Cerebellar nuclear complex (tissue), 1 donor: ENCODE data around the gene DPYD.

Source experiments
- DNase-seq, 2 experiments: peaks; one replicate each; lab custom pipeline; 2025; lab: John Stamatoyannopoulos, UW

DPYD gene

DNA sequence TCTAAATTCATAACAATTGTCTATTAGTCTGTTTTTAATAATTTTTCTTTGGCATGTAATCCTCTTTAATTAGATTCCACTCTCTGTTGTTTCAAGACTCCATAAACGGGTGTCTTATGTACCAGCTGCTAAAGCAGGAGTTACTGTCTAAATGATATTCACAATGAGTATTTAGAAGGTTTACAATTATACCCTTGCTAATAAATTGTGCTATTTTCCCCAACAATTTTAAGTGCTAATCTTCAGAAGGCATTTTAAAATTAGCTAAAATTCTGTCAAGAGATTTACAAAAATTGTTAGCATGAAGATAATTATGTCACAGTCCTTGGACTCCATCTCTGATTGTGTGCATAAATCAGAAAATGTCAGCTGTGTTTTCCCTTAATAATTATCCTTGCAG, 83.7 kb downstream of the DPYD start:
- no peak for DNase-seq

- no peak for DNase-seq
Observed at GRCh38 chr1:97834899-97835298, 85.9 kb downstream of the DPYD start.

DNA sequence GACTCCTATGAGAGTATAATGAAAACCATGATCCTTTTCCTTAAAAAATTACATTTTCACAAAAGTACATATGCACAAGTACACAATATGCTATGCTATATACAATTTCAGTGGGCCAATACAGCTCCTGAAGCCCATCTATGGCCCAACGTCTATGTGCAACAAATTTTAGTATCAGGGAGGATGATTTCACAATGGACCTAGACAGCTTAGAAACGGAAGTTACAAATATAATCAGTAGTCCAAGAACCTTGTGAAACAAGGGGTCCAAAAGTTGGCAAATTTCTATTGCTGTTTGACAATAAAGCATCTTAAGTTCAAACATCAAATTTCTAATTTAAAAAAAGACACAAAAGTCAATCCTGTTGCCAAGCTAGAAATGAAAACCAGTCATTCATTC, 87.0 kb downstream of the DPYD start:
- no peak for DNase-seq

DNA sequence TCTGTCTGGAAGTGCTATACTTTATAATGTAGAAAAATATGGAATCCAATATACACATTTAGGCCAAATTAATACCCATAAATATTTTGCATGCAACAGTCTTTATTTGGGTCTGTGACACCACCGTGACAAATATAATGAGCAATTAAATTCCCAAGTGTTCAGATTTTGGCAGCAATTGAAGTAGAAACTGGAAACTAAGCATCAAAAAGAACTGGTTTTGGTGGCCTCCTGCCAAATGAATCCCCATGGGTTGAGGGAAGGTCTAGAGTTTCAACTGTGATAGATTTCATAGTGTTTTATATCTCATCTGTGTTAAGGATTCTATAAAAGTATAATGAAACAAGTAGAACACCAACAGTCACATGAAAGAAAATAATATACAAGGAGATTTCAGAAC, 88.4 kb downstream of the DPYD start:
- no peak for DNase-seq

DNA sequence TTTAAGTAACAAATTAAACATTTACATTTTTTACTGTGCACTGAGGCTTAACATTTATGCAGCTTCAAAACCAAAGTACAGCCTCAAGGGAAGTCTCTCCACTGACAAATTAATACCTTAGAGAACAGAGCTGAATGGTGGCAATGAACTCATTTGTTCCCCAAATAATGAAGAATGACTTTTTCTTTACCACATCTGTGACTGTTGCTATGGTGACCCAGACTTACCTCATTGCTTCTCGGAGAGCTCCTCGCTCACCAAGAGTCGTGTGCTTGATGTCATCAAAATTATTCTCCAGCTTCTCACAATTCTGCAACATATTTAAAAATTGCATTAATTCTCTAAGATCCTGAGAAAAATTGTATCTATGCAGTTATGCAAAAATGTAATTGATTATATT, 92.9 kb downstream of the DPYD start:
- no peak for DNase-seq

GRCh38 chr1:97826820-97827219, 94.0 kb downstream of the DPYD start:
- no peak for DNase-seq

GRCh38 chr1:97824624-97825023, 96.2 kb downstream of the DPYD start:
- no peak for DNase-seq

GRCh38 chr1:97824200-97824599, 96.6 kb downstream of the DPYD start:
- DNase-seq = no peak

DNA sequence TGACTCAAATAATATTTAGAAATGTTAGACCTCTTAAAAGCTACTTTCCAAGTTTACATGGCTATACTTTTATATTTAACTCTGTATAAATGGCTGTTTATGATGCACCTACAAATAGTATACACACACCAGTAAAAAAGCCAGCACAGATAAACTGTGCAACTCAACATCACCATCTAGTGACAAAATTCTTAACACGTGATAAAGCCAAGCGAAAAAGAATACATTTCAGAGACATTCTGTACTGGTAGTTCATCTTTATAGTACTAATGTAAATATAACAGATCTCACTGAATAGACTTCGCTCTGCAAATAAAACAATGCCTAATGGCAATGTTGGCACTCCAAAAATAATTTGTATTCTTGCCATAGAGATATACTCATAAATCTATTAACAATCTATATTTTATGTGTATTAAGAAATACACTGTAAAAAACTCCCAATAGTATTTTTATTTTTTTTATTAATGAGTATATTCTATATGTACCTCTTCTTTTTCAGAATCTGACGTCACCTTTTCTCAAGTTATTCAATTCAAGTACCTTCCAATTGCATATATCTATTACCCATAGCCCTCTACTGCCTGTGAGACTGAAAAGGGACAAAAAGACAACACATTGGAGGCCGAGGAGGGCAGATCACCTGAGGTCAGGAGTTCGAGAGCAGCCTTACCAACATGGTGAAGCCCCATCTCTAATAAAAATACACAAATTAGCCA, 100.2 kb downstream of the DPYD start:
- no peak for DNase-seq

GRCh38 chr1:97816927-97817326, 103.9 kb downstream of the DPYD start:
- DNase-seq = no peak

DNA sequence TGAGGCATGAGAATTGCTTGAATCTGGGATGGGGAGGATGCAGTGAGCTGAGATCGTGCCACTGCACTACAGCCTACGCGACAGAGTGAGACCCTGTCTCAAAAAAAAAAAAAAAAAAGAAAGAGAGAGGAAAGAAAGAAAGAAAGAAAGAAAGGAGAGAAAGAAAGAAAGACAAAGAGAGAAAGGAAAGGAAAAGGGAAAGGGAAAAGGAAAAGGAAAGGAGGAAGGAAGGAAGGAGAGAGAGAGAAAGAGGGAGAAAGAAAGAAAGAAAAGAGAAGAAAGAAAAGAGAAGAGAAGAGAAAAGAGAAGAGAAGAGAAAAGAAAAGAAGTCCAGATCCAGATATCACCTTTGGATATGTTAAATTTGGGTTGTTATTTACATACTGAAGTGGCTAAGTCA, 106.0 kb downstream of the DPYD start:
- DNase-seq = no peak

DNA sequence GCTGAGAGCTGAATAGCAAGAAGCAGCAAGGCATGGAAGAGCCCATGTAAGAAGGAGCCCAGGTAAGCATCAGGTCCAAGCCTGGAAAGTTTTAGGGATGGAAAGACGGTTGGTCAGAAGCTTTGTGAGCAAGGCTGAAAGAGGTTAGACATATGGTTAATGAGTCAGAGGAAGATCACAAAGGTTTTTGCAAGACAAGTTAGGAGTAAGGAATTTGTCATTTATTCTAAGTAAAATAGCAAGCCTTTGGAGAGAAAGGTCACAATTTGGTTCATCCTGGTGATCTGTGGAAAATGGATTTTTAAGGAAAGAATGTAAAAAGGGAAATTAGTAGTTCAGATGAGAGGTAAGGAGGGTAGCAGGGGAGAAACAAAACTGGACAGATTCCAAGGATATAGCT, 106.7 kb downstream of the DPYD start:
- no peak for DNase-seq

DNA sequence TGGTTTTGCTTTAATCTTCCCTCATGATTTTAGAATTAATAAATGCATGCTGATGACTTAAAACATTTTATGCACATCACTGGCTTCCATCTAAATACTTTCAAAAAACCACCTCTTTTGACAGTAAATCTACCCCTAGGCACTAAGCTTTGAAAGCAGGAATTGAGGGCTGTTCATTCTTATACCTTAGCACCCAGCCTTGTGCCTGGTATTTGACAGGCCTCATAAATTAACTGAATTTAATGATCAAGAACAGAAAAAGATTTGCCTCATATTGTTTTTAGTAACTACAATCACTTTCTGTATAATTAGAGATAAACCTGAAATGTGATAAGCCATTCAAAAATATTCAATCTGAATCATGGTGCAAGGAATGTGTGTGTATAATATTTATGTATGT, 108.8 kb downstream of the DPYD start:
- DNase-seq = no peak

DNA sequence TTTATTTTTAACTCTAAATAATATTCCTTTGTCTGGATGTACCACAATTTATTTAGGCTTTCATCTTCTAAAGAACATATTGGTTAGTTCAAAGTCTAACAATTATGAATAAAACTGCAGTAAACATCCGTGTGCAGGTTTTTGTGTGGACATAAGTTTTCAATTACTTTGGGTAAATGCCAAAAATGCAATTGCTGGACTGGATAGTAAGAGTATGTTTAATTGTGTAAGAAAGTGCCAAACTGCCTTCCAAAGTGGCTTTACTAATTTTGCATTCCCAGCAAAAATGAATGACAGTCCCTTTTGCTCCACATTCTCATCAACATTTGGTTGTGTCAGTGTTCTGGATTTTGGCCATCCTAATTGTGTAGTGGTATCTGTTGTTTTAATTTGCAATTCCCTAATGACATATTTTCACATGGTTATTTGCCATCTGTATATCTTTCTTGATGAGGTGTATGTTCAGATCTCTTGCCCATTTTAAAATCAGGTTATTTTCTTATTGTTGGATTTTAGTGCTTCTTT, 113.8 kb downstream of the DPYD start:
- DNase-seq = no peak

GRCh38 chr1:97806326-97806725, 114.5 kb downstream of the DPYD start:
- no peak for DNase-seq

DNA sequence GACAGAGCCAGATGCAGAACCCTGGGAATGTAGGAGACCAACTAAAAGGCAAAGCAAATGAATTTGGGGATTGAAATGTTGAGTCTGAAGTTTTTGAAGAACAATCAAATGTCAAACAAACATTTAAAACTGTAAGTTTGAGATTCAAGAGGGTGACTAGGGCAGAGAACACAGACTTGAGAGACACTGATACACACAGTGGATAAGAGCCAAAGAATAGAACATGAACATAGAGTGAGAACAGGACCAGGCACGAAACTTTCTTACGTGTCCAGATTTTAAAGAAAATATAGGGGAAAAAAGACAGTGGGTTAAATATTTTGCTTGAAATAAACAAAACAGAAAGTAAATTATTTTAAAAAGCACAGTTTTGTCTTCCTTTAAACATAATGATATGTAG, 115.7 kb downstream of the DPYD start:
- DNase-seq = no peak

GRCh38 chr1:97803026-97803425, 117.8 kb downstream of the DPYD start:
- DNase-seq = no peak

GRCh38 chr1:97802011-97802410, 118.8 kb downstream of the DPYD start:
- DNase-seq = no peak

- no peak for DNase-seq
Observed at GRCh38 chr1:97797403-97798183, 123.2 kb downstream of the DPYD start.

DNA sequence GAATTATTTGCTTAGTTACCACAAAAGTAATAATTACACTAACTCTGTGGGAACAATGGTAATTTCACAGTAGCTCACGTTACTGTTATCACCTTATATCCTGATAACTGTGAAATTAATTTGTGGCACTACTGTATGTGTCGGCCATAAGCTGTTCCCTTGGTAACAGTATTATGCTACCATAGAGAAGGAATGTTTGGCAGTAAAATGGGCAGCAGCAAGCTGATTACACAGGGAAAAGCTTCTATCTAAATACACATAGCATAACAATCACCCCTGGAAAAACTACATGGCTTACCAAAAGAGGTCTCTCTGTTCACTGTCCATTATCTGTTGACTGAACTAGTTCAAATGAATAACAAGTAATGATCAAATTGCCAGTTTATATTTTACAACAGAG, 124.1 kb downstream of the DPYD start:
- DNase-seq = no peak

- no peak for DNase-seq
Observed at GRCh38 chr1:97792655-97793054, 128.2 kb downstream of the DPYD start.

GRCh38 chr1:97791251-97791650, 129.6 kb downstream of the DPYD start:
- DNase-seq = no peak

GRCh38 chr1:97787231-97787630, 133.6 kb downstream of the DPYD start:
- DNase-seq = no peak
